B cell (primary cell): ENCODE measurements around the gene DKK2. TPM values are rescaled to one million over a fixed set of nuclear protein-coding genes. Genes with fewer than 3 reads are reported as not detected.

Experiments
- ATAC-seq: fragments of 200-7000 bp; cut with Tn5 transposase; one replicate; pipeline ENCODE4 v1.10.0; 2021; ENCODE audit warnings: low read depth, mild to moderate bottlenecking, moderate number of reproducible peaks, moderate library complexity
- CTCF ChIA-PET: fragments of 350-600 bp; sonication (Branson Sonifier 250); formaldehyde crosslinking; loops from one replicate; lab custom pipeline; 2021; ENCODE audit warnings: antibody characterized with exemption, inconsistent platforms; lab: Charles Lee
- POLR2A ChIA-PET: fragments of 350-600 bp; sonication (Branson Sonifier 250); formaldehyde crosslinking; loops from one replicate; lab custom pipeline; 2021; ENCODE audit warnings: antibody characterized with exemption; lab: Charles Lee
- DNase-seq: peaks from one replicate; pipeline ENCODE4 v3.0.0; 2013
- H2AFZ ChIP-seq: 2 replicates; pipeline ENCODE4 v1.6.1; 2012; ENCODE audit warnings: mild to moderate bottlenecking, low read depth, low read length; ENCODE audit not compliant: insufficient read depth, poor library complexity, severe bottlenecking
- H3K27ac ChIP-seq, 2 donors: 1 replicate in 1 of 2; 2 replicates in 1 of 2; pipeline ENCODE4 v1.5.1; 2012 to 2013; ENCODE audit warnings: low read length in 2 of 2, mild to moderate bottlenecking in 2 of 2, moderate library complexity in 1 of 2
- H3K27me3 ChIP-seq, 4 experiments: fragments of 200-600 bp in 1 of 4; sonication (generic) in 1 of 4; replicated peaks in 1 of 4; 1 replicate in 2 of 4; 2 replicates in 2 of 4; pipeline versions ENCODE4 v1.6.1 to v1.7.0; 2013 to 2016; ENCODE audit warnings: low read length in 3 of 4, mild to moderate bottlenecking in 2 of 4, mixed read lengths in 1 of 4, moderate library complexity in 1 of 4; ENCODE audit not compliant: insufficient read depth in 4 of 4, control insufficient read depth in 3 of 4; ENCODE audit errors: control extremely low read depth in 1 of 4
- H3K36me3 ChIP-seq, 2 experiments: replicated peaks in 1 of 2; 1 replicate in 1 of 2; 2 replicates in 1 of 2; pipeline versions ENCODE4 v1.6.1 to v1.7.1; 2013; ENCODE audit warnings: low read length in 1 of 2; ENCODE audit not compliant: insufficient read depth in 2 of 2, control insufficient read depth in 1 of 2; ENCODE audit errors: control extremely low read depth in 1 of 2, extremely low read depth in 1 of 2
- H3K4me1 ChIP-seq, 2 donors: fragments of 200-600 bp in 1 of 2; sonication (generic) in 1 of 2; 1 replicate in 1 of 2; 2 replicates in 1 of 2; pipeline versions ENCODE4 v1.5.1 to v1.6.1; 2013 to 2017; ENCODE audit warnings: low read length in 2 of 2; ENCODE audit not compliant: control insufficient read depth in 2 of 2, insufficient read depth in 2 of 2
- H3K4me2 ChIP-seq: replicated peaks from 2 replicates; pipeline ENCODE3; 2012; ENCODE audit warnings: mild to moderate bottlenecking, low read depth, low read length; ENCODE audit not compliant: poor library complexity, severe bottlenecking
- H3K4me3 ChIP-seq, 5 experiments: fragments of 200-600 bp in 1 of 5; sonication (generic) in 1 of 5; 1 replicate in 3 of 5; 2 replicates in 2 of 5; pipeline versions ENCODE4 v1.5.1 to v1.7.0; 2011 to 2016; ENCODE audit warnings: low read length in 4 of 5, mild to moderate bottlenecking in 4 of 5, low read depth in 2 of 5, control low read depth in 1 of 5, moderate library complexity in 1 of 5; ENCODE audit not compliant: insufficient read depth in 1 of 5; ENCODE audit errors: control extremely low read depth in 1 of 5, extremely low read depth in 1 of 5
- H3K79me2 ChIP-seq: fragments of 200-600 bp; sonication (generic); one replicate; pipeline ENCODE4 v1.6.0; 2016; ENCODE audit warnings: low read length; ENCODE audit not compliant: control insufficient read depth, insufficient read depth
- H3K9ac ChIP-seq: fragments of 200-600 bp; sonication (generic); 2 replicates; pipeline ENCODE4 v1.6.1; 2017; ENCODE audit warnings: mild to moderate bottlenecking, low read length, moderate library complexity
- H3K9me3 ChIP-seq, 3 donors: one replicate each; pipeline versions ENCODE4 v1.6.1 to v1.7.1; 2013; ENCODE audit warnings: low read length in 2 of 3; ENCODE audit not compliant: control insufficient read depth in 2 of 3, insufficient read depth in 1 of 3; ENCODE audit errors: control extremely low read depth in 1 of 3
- H4K20me1 ChIP-seq: 2 replicates; pipeline ENCODE4 v1.6.0; 2012; ENCODE audit warnings: mild to moderate bottlenecking, low read length; ENCODE audit not compliant: insufficient read depth, control insufficient read depth, poor library complexity, severe bottlenecking
- H3K27ac Mint-ChIP-seq: one replicate; pipeline ENCODE4 v1.8.0; 2021; ENCODE audit warnings: mixed read lengths
- H3K27me3 Mint-ChIP-seq: one replicate; pipeline ENCODE4 v1.8.0; 2021; ENCODE audit warnings: mixed read lengths
- H3K4me1 Mint-ChIP-seq: one replicate; pipeline ENCODE4 v1.8.0; 2021; ENCODE audit warnings: mixed read lengths
- H3K4me3 Mint-ChIP-seq: one replicate; pipeline ENCODE4 v1.8.0; 2021; ENCODE audit warnings: mixed read lengths
- H3K9me3 Mint-ChIP-seq: one replicate; pipeline ENCODE4 v1.8.0; 2022; ENCODE audit warnings: mixed read lengths; ENCODE audit not compliant: insufficient read depth
- CTCF ChIP-seq: fragments of 200-600 bp; IDR thresholded peaks from one replicate; pipeline ENCODE4 v1.8.0; 2022; ENCODE audit warnings: antibody characterized with exemption, mild to moderate bottlenecking
- EZH2 ChIP-seq: IDR thresholded peaks from 2 replicates; pipeline ENCODE4 v1.6.1; 2012; ENCODE audit warnings: borderline replicate concordance, low read depth, mild to moderate bottlenecking, moderate library complexity, low read length; ENCODE audit not compliant: insufficient read depth, poor library complexity, severe bottlenecking
- WGBS: methylation state at CpG from one replicate; pipeline ENCODE4 v1.1.5; 2013; ENCODE audit warnings: missing lambda C conversion rate; ENCODE audit not compliant: insufficient coverage; 5-methylcytosine and 5-hydroxymethylcytosine counted together
- intact Hi-C: fragments of 100-400 bp; cut with micrococcal nuclease; formaldehyde crosslinking; loops from one replicate; pipeline ENCODE4 v1.10.0; 2022
- polyA plus RNA-seq: library from polyadenylated mRNA; depleted of rRNA; stranded (reverse); fragments of >200 nt; gene quantifications from 2 replicates; pipeline ENCODE4 v1.2.3, GENCODE V29; 2012
- total RNA-seq, 2 donors: library from RNA; stranded (reverse); fragments of 120-200 nt in 1 of 2; gene quantifications; 1 replicate in 1 of 2; 2 replicates in 1 of 2; pipeline versions ENCODE4 v1.2.3 to v1.2.4, GENCODE V29; 2013 to 2022

DKK2 gene
- total and polyA plus RNA-seq, 2 donors (not counting 1 experiment from before 2014, with no cell fraction given), result not detected

GRCh38 chr4:107008115-107008514 is 28.0 kb downstream of the DKK2 start:
- no peaks in the 10 kb centered on the region for H3K9me3 ChIP-seq
- H3K36me3 ChIP-seq, result no peaks in the 10 kb centered on the region
- H3K27ac ChIP-seq, result no peak overlapping the region
- no peak overlapping the region for H3K4me2 ChIP-seq
- H3K27me3 Mint-ChIP-seq, result no peaks in the 10 kb centered on the region
- no peak overlapping the region for H3K4me3 ChIP-seq
- H3K9me3 Mint-ChIP-seq, result no peaks in the 10 kb centered on the region
- CTCF ChIA-PET, result no interaction called here
- no peaks in the 10 kb centered on the region for H3K79me2 ChIP-seq
- no peaks in the 10 kb centered on the region for H3K27me3 ChIP-seq
- ATAC-seq (no peak), DNase-seq (no peak)
- no peak overlapping the region for H3K27ac Mint-ChIP-seq
- intact Hi-C loops, result no loop called here
- no peak overlapping the region for H2AFZ ChIP-seq
- no peak for TF ChIP-seq CTCF
- no peak for TF ChIP-seq EZH2
- WGBS, result no CpG with 5 or more reads among the region's 2 CpGs
- H3K4me3 Mint-ChIP-seq, result no peak overlapping the region
- no peak overlapping the region for H3K9ac ChIP-seq
- H3K4me1 ChIP-seq, result no peaks in the 10 kb centered on the region
- no peaks in the 10 kb centered on the region for H4K20me1 ChIP-seq
- H3K4me1 Mint-ChIP-seq, result no peaks in the 10 kb centered on the region
- POLR2A ChIA-PET, result no interaction called here

- no peak for TF ChIP-seq EZH2
- TF ChIP-seq CTCF, result no peak
- H3K4me1 ChIP-seq, result no peaks in the 10 kb centered on the region
- ChIA-PET POLR2A (no interaction called here), CTCF (no interaction called here)
- DNase-seq (no peak), ATAC-seq (no peak)
- Mint-ChIP-seq H3K4me1 (no peaks in the 10 kb centered on the region), H3K27me3 (no peaks in the 10 kb centered on the region), H3K9me3 (no peaks in the 10 kb centered on the region), H3K27ac (no peak overlapping the region), H3K4me3 (no peak overlapping the region)
- no peaks in the 10 kb centered on the region for H3K79me2 ChIP-seq
- no peak overlapping the region for H2AFZ ChIP-seq
- H3K27ac ChIP-seq, result no peak overlapping the region
- intact Hi-C loops, result no loop called here
- no peaks in the 10 kb centered on the region for H3K27me3 ChIP-seq
- no peak overlapping the region for H3K4me3 ChIP-seq
- no peaks in the 10 kb centered on the region for H3K9me3 ChIP-seq
- H3K36me3 ChIP-seq, result no peaks in the 10 kb centered on the region
- H3K4me2 ChIP-seq, result no peak overlapping the region
- no peak overlapping the region for H3K9ac ChIP-seq
- no peaks in the 10 kb centered on the region for H4K20me1 ChIP-seq
Measured at GRCh38 chr4:107006218-107006617, 29.9 kb downstream of the DKK2 start.
